ENCODE measurements around the gene BRIP1.

The BRIP1 gene

GRCh38 chr17:61795546-61795945 is 67.8 kb downstream of the BRIP1 start:
- DNase-seq (ENCODE audit: low read depth in 2 of 2) = no peak
- no peak overlapping the region for H3K4me3 ChIP-seq (replicated peaks in 1 of 2; ENCODE audit: low read depth in 2 of 2, low read length in 2 of 2)
- TF ChIP-seq, protein P1, sequence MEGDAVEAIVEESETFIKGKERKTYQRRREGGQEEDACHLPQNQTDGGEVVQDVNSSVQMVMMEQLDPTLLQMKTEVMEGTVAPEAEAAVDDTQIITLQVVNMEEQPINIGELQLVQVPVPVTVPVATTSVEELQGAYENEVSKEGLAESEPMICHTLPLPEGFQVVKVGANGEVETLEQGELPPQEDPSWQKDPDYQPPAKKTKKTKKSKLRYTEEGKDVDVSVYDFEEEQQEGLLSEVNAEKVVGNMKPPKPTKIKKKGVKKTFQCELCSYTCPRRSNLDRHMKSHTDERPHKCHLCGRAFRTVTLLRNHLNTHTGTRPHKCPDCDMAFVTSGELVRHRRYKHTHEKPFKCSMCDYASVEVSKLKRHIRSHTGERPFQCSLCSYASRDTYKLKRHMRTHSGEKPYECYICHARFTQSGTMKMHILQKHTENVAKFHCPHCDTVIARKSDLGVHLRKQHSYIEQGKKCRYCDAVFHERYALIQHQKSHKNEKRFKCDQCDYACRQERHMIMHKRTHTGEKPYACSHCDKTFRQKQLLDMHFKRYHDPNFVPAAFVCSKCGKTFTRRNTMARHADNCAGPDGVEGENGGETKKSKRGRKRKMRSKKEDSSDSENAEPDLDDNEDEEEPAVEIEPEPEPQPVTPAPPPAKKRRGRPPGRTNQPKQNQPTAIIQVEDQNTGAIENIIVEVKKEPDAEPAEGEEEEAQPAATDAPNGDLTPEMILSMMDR (IDR thresholded peaks at IDR 0.05; ENCODE audit: low read depth, low read length) = no peak

DNA sequence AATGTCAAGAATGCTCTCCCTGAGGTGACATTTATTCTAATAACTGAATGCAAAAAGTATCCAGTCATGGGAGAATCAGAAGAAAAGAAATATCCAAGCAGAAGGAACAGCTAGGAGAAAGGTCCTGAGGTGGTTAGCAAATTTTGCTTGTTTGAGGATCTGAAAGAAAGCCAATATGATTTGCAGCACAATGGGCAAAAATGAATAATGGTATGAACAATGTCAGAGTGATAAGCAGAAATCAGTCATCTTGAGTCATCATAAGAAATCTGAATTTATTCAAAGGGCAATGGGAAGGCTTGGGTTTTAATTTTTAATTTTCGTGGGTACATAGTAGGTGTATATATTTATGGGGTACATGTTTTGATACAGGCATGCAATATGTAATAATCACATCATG is 68.5 kb downstream of the BRIP1 start:
- TF ChIP-seq, protein P1 (IDR thresholded peaks at IDR 0.05; ENCODE audit: low read depth, low read length) = no peak
- DNase-seq (ENCODE audit: low read depth in 2 of 2) = peak in 1 of 2 donors; percentile 30
- no peak overlapping the region for H3K4me3 ChIP-seq (replicated peaks in 1 of 2; ENCODE audit: low read depth in 2 of 2, low read length in 2 of 2)

- no peak for DNase-seq (ENCODE audit: low read depth in 2 of 2)
- TF ChIP-seq, protein P1 (IDR thresholded peaks at IDR 0.05; ENCODE audit: low read depth, low read length) = no peak
- no peak overlapping the region for H3K4me3 ChIP-seq (replicated peaks in 1 of 2; ENCODE audit: low read depth in 2 of 2, low read length in 2 of 2)
These were observed 69.1 kb downstream of the BRIP1 start for GRCh38 chr17:61794242-61794641.

DNA sequence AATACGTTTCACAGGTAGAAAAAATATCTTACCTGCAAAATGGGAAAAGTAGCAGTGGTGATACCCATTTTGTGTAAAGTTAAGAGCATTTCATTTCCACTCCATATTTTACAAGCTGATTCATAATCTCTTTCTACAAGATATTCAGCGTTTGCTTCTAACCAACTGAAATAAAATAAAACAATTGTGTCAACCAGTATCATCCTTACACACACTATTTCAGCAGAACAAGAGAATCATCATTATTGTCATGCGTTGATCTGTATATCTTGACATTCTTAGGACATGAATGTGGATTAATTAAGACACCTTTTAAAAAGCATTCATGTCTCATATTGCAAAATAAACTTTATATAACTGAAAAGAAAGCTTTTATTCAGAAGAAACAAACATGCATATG is 69.8 kb downstream of the BRIP1 start:
- DNase-seq (ENCODE audit: low read depth in 2 of 2) = no peak
- TF ChIP-seq, protein P1 (IDR thresholded peaks at IDR 0.05; ENCODE audit: low read depth, low read length) = no peak
- H3K4me3 ChIP-seq (replicated peaks in 1 of 2; ENCODE audit: low read depth in 2 of 2, low read length in 2 of 2) = no peak overlapping the region

- TF ChIP-seq, protein P1 (IDR thresholded peaks at IDR 0.05; ENCODE audit: low read depth, low read length) = no peak
- DNase-seq (ENCODE audit: low read depth in 2 of 2) = no peak
- no peak overlapping the region for H3K4me3 ChIP-seq (replicated peaks in 1 of 2; ENCODE audit: low read depth in 2 of 2, low read length in 2 of 2)
These were observed 73.5 kb downstream of the BRIP1 start for GRCh38 chr17:61789872-61790271.

GRCh38 chr17:61786088-61786487 is 77.2 kb downstream of the BRIP1 start:
- no peak overlapping the region for H3K4me3 ChIP-seq (replicated peaks in 1 of 2; ENCODE audit: low read depth in 2 of 2, low read length in 2 of 2)
- no peak for DNase-seq (ENCODE audit: low read depth in 2 of 2)
- TF ChIP-seq, protein P1 (IDR thresholded peaks at IDR 0.05; ENCODE audit: low read depth, low read length) = no peak

DNA sequence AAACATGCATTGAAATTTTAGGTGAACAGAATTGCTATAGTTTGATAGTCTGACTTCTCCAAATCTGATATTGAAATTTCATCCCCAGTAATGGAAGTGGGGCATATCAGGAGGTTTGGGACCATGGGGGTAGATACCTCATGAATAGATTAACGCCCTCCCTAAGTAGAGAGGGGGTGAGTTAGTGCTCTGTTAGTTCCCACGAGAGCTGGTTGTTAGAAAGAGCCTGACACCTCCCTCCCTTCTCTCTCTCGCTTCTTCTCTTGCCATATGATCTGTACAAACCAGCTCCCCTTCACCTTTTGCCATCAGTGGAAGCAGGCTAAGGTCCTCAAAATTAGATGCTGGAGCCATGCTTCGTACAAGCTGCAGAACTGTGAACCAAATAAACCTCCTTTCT is 78.8 kb downstream of the BRIP1 start:
- no peak overlapping the region for H3K4me3 ChIP-seq (replicated peaks in 1 of 2; ENCODE audit: low read depth in 2 of 2, low read length in 2 of 2)
- TF ChIP-seq, protein P1 (IDR thresholded peaks at IDR 0.05; ENCODE audit: low read depth, low read length) = no peak
- DNase-seq (ENCODE audit: low read depth in 2 of 2) = no peak

Measured in cardiac fibroblast (primary cell).